A673 (cell line): ENCODE measurements around the gene COLGALT1. TPM values are rescaled to one million over a fixed set of nuclear protein-coding genes. Genes with fewer than 3 reads are reported as not detected.

Experiments
- BruUV-seq: library from RNA; stranded (reverse); fragments of 400-500 nt; replicated peaks from 2 replicates; lab custom pipeline; 2021; lab: Mats Ljungman, UMichigan
- CTCF ChIA-PET: fragments of 300-600 bp; sonication (Branson Sonifier 250); formaldehyde crosslinking; loops from one replicate; lab custom pipeline; 2022; ENCODE audit warnings: antibody characterized with exemption; lab: Charles Lee
- POLR2A ChIA-PET: fragments of 300-600 bp; sonication (Branson Sonifier 250); formaldehyde crosslinking; loops from one replicate; lab custom pipeline; 2022; ENCODE audit warnings: antibody characterized with exemption; ENCODE audit not compliant: low non-redundant PET; lab: Charles Lee
- DNase-seq: peaks from one replicate; pipeline ENCODE4 v3.0.0-alpha.2; 2015; ENCODE audit warnings: low spot score
- H3K27ac ChIP-seq: fragments of 200-600 bp; sonication (generic); 2 replicates; pipeline ENCODE4 v1.5.1; 2016; ENCODE audit warnings: mixed run types, low read depth, mild to moderate bottlenecking, mixed read lengths, antibody characterized with exemption, low read length; ENCODE audit not compliant: poor library complexity, severe bottlenecking
- H3K27me3 ChIP-seq: fragments of 200-600 bp; sonication (generic); replicated peaks from 2 replicates; pipeline ENCODE4 v1.6.1; 2017; ENCODE audit warnings: mixed run types, low read depth, mild to moderate bottlenecking, mixed read lengths, antibody characterized with exemption, low read length; ENCODE audit not compliant: insufficient read depth, poor library complexity
- H3K36me3 ChIP-seq: fragments of 200-600 bp; sonication (generic); 2 replicates; pipeline ENCODE4 v1.6.1; 2016; ENCODE audit warnings: mixed run types, mild to moderate bottlenecking, mixed read lengths, antibody characterized with exemption, low read length; ENCODE audit not compliant: insufficient read depth, poor library complexity, severe bottlenecking
- H3K4me1 ChIP-seq: fragments of 200-600 bp; sonication (generic); 2 replicates; pipeline ENCODE4 v1.6.1; 2017; ENCODE audit warnings: mixed run types, mild to moderate bottlenecking, mixed read lengths, antibody characterized with exemption, low read length; ENCODE audit not compliant: insufficient read depth, poor library complexity, severe bottlenecking
- H3K4me3 ChIP-seq: fragments of 200-600 bp; sonication (generic); 2 replicates; pipeline ENCODE4 v1.5.1; 2016; ENCODE audit warnings: low read depth, mixed run types, mild to moderate bottlenecking, mixed read lengths, low read length; ENCODE audit not compliant: poor library complexity, severe bottlenecking
- H3K9me3 ChIP-seq: fragments of 200-600 bp; sonication (generic); 2 replicates; pipeline ENCODE4 v1.6.1; 2016; ENCODE audit warnings: mixed run types, low read depth, mild to moderate bottlenecking, mixed read lengths, antibody characterized with exemption, low read length; ENCODE audit not compliant: poor library complexity, severe bottlenecking
- EZH2 ChIP-seq: fragments of 200-600 bp; sonication (generic); IDR thresholded peaks from 2 replicates; pipeline ENCODE4 v1.6.1; 2017; ENCODE audit warnings: borderline replicate concordance, low read depth, mild to moderate bottlenecking, mixed read lengths, antibody characterized with exemption, low read length; ENCODE audit not compliant: poor library complexity, severe bottlenecking
- intact Hi-C: fragments of 100-400 bp; cut with micrococcal nuclease; formaldehyde crosslinking; loops from one replicate; pipeline ENCODE4 v1.10.0; 2022; ENCODE audit not compliant: unreplicated experiment
- total RNA-seq: library from RNA; stranded (reverse); gene quantifications from 2 replicates; pipeline ENCODE4 v1.2.3, GENCODE V29; 2021
- TF ChIP-seq, protein P1 (sequence below): fragments of 300-800, 200-600 bp; sonication (generic); conservative IDR thresholded peaks from 2 replicates; pipeline ENCODE4 v1.5.1; 2017; ENCODE audit warnings: low read depth, mild to moderate bottlenecking, antibody characterized with exemption, low read length, moderate library complexity, mixed read lengths

COLGALT1 gene
- total RNA-seq, 1 experiment from 2014 or later = 91.3 TPM

DNA sequence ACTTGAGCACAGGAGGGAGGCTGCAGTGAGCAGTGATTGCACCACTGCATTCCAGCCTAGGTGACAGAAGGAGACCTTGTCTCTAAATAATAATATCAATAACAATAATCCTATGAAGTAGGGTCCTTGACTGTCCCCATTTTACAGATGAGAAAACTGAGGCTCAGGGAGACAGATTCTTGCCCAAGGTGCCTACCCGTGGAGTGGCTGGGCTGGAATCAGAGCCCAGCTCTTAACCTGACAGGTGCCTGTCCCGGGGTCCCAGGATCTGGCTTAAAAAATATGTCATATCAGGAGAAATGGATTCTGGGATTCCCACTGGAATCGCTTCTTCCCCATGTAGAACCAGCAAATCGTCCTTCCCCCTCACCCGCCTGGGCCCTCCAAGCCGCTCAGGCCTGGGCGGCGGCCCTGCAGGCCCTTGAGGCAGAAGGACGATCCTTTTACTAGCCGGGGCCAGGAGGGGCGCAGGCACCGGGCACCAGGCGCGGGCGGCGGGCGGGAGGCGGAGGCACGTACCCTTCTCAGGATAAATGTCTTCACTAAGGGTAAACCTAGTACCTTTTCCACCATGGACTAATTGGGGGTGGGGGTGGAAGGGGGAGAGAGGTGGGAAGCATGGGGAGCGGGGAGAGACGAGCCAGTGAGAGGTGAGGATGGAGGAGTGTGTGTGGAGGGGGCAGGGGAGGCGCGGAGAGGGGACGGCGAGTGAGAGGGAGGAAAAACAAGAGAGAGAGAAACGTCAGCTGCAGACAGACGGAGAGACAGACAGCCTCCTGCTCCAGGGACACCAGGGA is 60.6 kb downstream of the COLGALT1 start:
- ChIA-PET CTCF (no interaction called here), POLR2A (no interaction called here)
- no peak for DNase-seq
- TF ChIP-seq, protein P1, sequence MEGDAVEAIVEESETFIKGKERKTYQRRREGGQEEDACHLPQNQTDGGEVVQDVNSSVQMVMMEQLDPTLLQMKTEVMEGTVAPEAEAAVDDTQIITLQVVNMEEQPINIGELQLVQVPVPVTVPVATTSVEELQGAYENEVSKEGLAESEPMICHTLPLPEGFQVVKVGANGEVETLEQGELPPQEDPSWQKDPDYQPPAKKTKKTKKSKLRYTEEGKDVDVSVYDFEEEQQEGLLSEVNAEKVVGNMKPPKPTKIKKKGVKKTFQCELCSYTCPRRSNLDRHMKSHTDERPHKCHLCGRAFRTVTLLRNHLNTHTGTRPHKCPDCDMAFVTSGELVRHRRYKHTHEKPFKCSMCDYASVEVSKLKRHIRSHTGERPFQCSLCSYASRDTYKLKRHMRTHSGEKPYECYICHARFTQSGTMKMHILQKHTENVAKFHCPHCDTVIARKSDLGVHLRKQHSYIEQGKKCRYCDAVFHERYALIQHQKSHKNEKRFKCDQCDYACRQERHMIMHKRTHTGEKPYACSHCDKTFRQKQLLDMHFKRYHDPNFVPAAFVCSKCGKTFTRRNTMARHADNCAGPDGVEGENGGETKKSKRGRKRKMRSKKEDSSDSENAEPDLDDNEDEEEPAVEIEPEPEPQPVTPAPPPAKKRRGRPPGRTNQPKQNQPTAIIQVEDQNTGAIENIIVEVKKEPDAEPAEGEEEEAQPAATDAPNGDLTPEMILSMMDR = no peak
- TF ChIP-seq EZH2 = no peak
- Histone ChIP-seq H3K4me1 (no peaks in the 10 kb centered on the region), H3K9me3 (no peaks in the 10 kb centered on the region), H3K36me3 (no peaks in the 10 kb centered on the region), H3K4me3 (no peak overlapping the region), H3K27me3 (no peaks in the 10 kb centered on the region), H3K27ac (no peak overlapping the region)
- BruUV-seq = no TSS peak
- intact Hi-C loops = no loop called here

DNA sequence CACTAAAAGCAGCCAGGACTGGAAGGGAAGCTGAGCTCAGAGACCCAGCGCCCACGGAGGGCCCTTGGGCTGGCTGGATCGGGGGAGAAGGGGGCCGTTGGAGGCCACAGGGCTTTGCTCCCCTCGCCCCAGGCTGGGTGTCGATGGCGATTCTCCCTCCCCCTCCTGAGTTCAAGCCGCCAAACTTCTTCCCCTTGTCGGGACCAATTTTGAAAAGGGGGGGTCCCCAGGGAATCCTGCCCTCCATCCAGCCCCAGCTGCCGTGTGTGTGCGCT is 61.2 kb downstream of the COLGALT1 start:
- Histone ChIP-seq H3K9me3 (no peaks in the 10 kb centered on the region), H3K4me3 (no peak overlapping the region), H3K27ac (no peak overlapping the region), H3K27me3 (no peaks in the 10 kb centered on the region), H3K4me1 (no peaks in the 10 kb centered on the region), H3K36me3 (no peaks in the 10 kb centered on the region)
- TF ChIP-seq, protein P1 = no peak
- no peak for TF ChIP-seq EZH2
- POLR2A ChIA-PET = no interaction called here
- intact Hi-C loops = no loop called here
- CTCF ChIA-PET = no interaction called here
- BruUV-seq = no TSS peak
- no peak for DNase-seq

DNA sequence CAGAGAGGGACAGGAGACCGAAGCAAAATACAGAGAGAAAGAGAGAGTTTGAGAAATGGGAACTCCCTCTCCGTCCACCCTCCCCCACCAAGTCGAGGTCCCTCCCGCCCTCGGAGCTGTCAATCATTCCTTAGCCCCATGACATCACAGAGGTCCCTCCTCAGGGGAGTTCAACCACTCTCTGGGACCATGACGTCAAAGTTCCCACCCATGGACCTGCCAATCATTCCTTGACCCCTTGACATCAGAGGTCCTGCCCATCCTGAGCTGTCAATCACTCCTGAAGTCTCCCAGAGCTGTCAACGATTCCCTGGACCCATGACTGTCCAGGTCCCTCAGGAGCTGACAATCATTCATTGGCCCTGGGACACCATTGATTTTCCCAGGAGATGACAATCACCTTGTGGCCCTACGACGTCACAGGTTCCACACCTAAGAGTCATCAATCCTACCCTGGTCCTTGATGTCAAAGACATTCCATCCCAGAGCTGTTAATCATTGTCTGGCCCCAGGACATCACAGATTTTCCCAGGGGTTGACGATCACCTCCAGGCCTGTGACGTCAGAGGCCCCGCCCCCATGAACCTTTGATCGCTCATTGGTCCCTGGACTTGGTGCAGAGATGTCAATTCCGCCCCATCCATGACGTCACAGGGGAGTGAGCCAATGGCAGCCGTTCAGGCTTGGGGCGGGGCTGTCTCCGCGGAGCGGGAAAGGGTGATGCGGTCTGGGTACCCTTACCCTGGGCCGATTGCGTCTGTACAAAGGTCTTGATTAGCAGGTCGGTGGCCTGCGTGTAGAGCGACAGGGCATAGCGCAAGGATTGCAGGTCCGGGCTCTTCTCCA is 61.7 kb downstream of the COLGALT1 start:
- Histone ChIP-seq H3K4me3 (no peak overlapping the region), H3K36me3 (no peaks in the 10 kb centered on the region), H3K27ac (no peak overlapping the region), H3K9me3 (no peaks in the 10 kb centered on the region), H3K27me3 (no peaks in the 10 kb centered on the region), H3K4me1 (no peaks in the 10 kb centered on the region)
- ChIA-PET CTCF (no interaction called here), POLR2A (no interaction called here)
- TF ChIP-seq, protein P1 = no peak
- TF ChIP-seq EZH2 = no peak
- intact Hi-C loops = no loop called here
- BruUV-seq = no TSS peak
- peak; percentile 42 for DNase-seq
